ENCODE data around the gene TTLL5. TPM values are rescaled to one million over a fixed set of nuclear protein-coding genes. Genes with fewer than 3 reads are reported as not detected.

The TTLL5 gene
- polyA plus RNA-seq, 2 of the 4 experiments (the other 2 are of a cell fraction) = 18.8 to 23.7 TPM

- no peak overlapping the region for H3K4me2 ChIP-seq
- no peak for TF ChIP-seq EHF (CRISPR knock-in tag; IDR thresholded peaks at IDR 0.05)
- no peak for TF ChIP-seq HOXB5 (CRISPR knock-in tag; IDR thresholded peaks at IDR 0.05)
- no peak for TF ChIP-seq FOSB (CRISPR knock-in tag; IDR thresholded peaks at IDR 0.05)
- no peak for TF ChIP-seq SREBF2 (IDR thresholded peaks at IDR 0.05)
- H3K4me3 ChIP-seq = no peak overlapping the region
- H3K4me1 ChIP-seq = no peaks in the 10 kb centered on the region
- DNase-seq (ENCODE audit: low read depth in 1 of 2, low spot score in 1 of 2) = no peak
- no peak for FAIRE-seq
- no peak for ATAC-seq
- H3K9me3 ChIP-seq = no peaks in the 10 kb centered on the region
- WGBS (ENCODE audit: missing lambda C conversion rate) = 95% methylated on average over 3 of the region's 3 CpGs
- CTCF ChIA-PET = interaction anchor here (0.6 to 6.2 kb wide), 4 partner anchors 13 to 258 kb away, joined by 3 to 36 read pairs (median 20); partner anchors contain the start of gene TGFB3
- POLR2A ChIA-PET = no interaction called here
- no peak overlapping the region for H3K27ac ChIP-seq
These were observed 306.8 kb downstream of the TTLL5 start for GRCh38 chr14:75967866-75968265.

DNA sequence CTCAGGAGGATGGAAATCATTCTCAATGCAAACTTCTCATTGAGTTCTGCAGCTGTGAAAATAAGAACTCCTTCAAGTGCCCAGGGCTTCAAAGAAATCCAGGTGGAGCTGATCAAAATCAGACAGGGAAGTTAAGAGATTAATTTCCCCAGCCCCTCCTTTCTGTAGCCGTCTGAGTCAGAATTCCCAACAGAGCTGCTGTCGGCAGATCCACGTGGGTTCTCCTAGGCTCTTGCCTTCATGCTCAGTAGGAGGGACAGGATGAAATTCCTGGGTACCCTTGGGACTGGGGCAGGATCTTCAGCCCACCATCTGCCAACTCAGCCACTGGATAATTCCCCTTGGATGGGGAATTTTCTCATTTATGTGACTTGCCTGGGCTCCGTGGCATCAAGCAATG lies 307.4 kb downstream of the TTLL5 start:
- Histone ChIP-seq H3K27ac (no peak overlapping the region), H3K4me3 (no peak overlapping the region), H3K9me3 (no peaks in the 10 kb centered on the region), H3K4me2 (no peak overlapping the region), H3K4me1 (no peaks in the 10 kb centered on the region)
- 62% methylated on average over 4 of the region's 4 CpGs for WGBS (ENCODE audit: missing lambda C conversion rate)
- ChIA-PET CTCF (interaction anchor here (0.6 to 6.2 kb wide), 5 partner anchors 8 to 258 kb away, joined by 3 to 36 read pairs (median 5); partner anchors contain the start of gene TGFB3), POLR2A (no interaction called here)
- DNase-seq (ENCODE audit: low read depth in 1 of 2, low spot score in 1 of 2) (no peak), ATAC-seq (no peak), FAIRE-seq (no peak)
- TF ChIP-seq HEYL (CRISPR knock-in tag; IDR thresholded peaks at IDR 0.05) (no peak), USF2 (IDR thresholded peaks at IDR 0.05) (no peak), MAZ (IDR thresholded peaks at IDR 0.05; ENCODE audit: borderline replicate concordance, low read depth, low read length) (no peak), ZSCAN20 (CRISPR knock-in tag; IDR thresholded peaks at IDR 0.05) (no peak), KDM5A (IDR thresholded peaks at IDR 0.05) (no peak), SMC3 (IDR thresholded peaks at IDR 0.05) (no peak), CEBPB (IDR thresholded peaks at IDR 0.05) (no peak)

DNA sequence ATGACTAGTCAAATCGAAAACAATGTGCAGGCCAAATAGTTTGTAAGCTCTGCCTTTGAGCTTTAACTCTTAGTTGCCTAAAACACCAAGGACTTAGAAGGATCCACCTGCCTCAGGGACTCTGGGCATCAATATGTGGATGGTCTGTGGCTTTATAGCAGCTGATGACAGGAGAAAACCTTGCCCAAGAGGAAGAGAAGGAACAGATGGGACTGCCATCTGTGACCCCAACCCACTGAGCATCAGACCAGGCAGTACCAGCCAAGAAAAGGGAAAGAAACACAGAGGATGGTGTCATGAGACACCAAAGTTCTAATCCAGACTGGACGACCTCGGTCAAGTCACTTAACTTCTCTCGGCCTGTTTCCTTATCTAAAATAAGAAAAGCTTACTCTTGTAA lies 308.1 kb downstream of the TTLL5 start:
- FAIRE-seq = no peak
- TF ChIP-seq BCL3 (IDR thresholded peaks at IDR 0.05) (no peak), RARB (CRISPR knock-in tag; IDR thresholded peaks at IDR 0.05) (no peak), ZSCAN20 (CRISPR knock-in tag; IDR thresholded peaks at IDR 0.05) (no peak), POLR2AphosphoS2 (conservative IDR thresholded peaks at IDR 0.05; ENCODE audit: low read length) (no peak), HMGXB4 (CRISPR knock-in tag; IDR thresholded peaks at IDR 0.05; ENCODE audit: borderline replicate concordance) (no peak), CHD2 (IDR thresholded peaks at IDR 0.05; ENCODE audit: low read length, partially characterized antibody) (no peak), FOSB (CRISPR knock-in tag; IDR thresholded peaks at IDR 0.05) (no peak), ESRRA (IDR thresholded peaks at IDR 0.05; ENCODE audit: borderline replicate concordance, low read length) (no peak), ZFP36 (IDR thresholded peaks at IDR 0.05; ENCODE audit: borderline replicate concordance, partially characterized antibody) (no peak), EP300 (IDR thresholded peaks at IDR 0.05) (no peak), JUNB (IDR thresholded peaks at IDR 0.05) (no peak), KDM5A (IDR thresholded peaks at IDR 0.05) (no peak), PHF8 (IDR thresholded peaks at IDR 0.05; ENCODE audit: borderline replicate concordance, low read depth) (no peak)
- TF ChIP-seq, protein P1, sequence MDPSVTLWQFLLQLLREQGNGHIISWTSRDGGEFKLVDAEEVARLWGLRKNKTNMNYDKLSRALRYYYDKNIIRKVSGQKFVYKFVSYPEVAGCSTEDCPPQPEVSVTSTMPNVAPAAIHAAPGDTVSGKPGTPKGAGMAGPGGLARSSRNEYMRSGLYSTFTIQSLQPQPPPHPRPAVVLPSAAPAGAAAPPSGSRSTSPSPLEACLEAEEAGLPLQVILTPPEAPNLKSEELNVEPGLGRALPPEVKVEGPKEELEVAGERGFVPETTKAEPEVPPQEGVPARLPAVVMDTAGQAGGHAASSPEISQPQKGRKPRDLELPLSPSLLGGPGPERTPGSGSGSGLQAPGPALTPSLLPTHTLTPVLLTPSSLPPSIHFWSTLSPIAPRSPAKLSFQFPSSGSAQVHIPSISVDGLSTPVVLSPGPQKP (IDR thresholded peaks at IDR 0.05; ENCODE audit: low read depth, low read length) = no peak
- TF ChIP-seq, protein P2, sequence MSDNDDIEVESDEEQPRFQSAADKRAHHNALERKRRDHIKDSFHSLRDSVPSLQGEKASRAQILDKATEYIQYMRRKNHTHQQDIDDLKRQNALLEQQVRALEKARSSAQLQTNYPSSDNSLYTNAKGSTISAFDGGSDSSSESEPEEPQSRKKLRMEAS (IDR thresholded peaks at IDR 0.05) = no peak
- Histone ChIP-seq H3K4me3 (no peak overlapping the region), H3K9me3 (no peaks in the 10 kb centered on the region), H3K4me2 (no peak overlapping the region), H3K4me1 (no peaks in the 10 kb centered on the region), H3K27ac (no peak overlapping the region)
- no peak for ATAC-seq
- POLR2A ChIA-PET = no interaction called here
- 76% methylated on average over 4 of the region's 4 CpGs for WGBS (ENCODE audit: missing lambda C conversion rate)
- no peak for DNase-seq (ENCODE audit: low read depth in 1 of 2, low spot score in 1 of 2)
- CTCF ChIA-PET = interaction anchor here (0.7 to 6.2 kb wide), 5 partner anchors 9 to 259 kb away, joined by 3 to 36 read pairs (median 5); partner anchors contain the start of genes IFT43 and TGFB3

Measured in A549 (cell line).